Uterus (tissue), 4 donors: ENCODE results near the gene TSPAN18. TPM values are rescaled to one million over a fixed set of nuclear protein-coding genes. Genes with fewer than 3 reads are reported as not detected.

Source experiments
- DNase-seq, 2 donors: peaks; one replicate each; pipeline ENCODE4 v3.0.0-alpha.2; 2019 to 2020
- H3K27ac ChIP-seq, 2 donors: fragments of 200-600 bp; sonication (generic); 1 replicate in 1 of 2; 2 replicates in 1 of 2; pipeline ENCODE4 v1.5.1; 2016 to 2018
- H3K27me3 ChIP-seq, 2 donors: fragments of 200-600 bp; sonication (generic); one replicate each; pipeline ENCODE4 v1.5.1; 2018 to 2019; ENCODE audit warnings: control low read depth in 1 of 2
- H3K36me3 ChIP-seq, 2 donors: fragments of 200-600 bp; sonication (generic); one replicate each; pipeline ENCODE4 v1.5.1; 2019; ENCODE audit warnings: control low read depth in 1 of 2
- H3K4me1 ChIP-seq, 2 donors: fragments of 200-600 bp; sonication (generic); one replicate each; pipeline ENCODE4 v1.5.1; 2018 to 2019; ENCODE audit warnings: control low read depth in 1 of 2
- H3K4me3 ChIP-seq, 2 donors: fragments of 200-600 bp; sonication (generic); 1 replicate in 1 of 2; 2 replicates in 1 of 2; pipeline ENCODE4 v1.5.1; 2018 to 2019; ENCODE audit warnings: mild to moderate bottlenecking in 1 of 2
- H3K9me3 ChIP-seq, 2 donors: fragments of 200-600 bp; sonication (generic); one replicate each; pipeline ENCODE4 v1.5.1; 2019; ENCODE audit warnings: control low read depth in 1 of 2
- POLR2A ChIP-seq, 2 donors: fragments of 450-650 bp; IDR thresholded peaks; one replicate each; pipeline ENCODE4 v1.6.1; 2016; ENCODE audit warnings: antibody characterized with exemption in 2 of 2, mild to moderate bottlenecking in 1 of 2, moderate library complexity in 1 of 2
- intact Hi-C: fragments of 100-400 bp; cut with DNase I; formaldehyde crosslinking; loops from one replicate; pipeline ENCODE4 v1.15.1; 2023; ENCODE audit warnings: low total_unique reads
- total RNA-seq, 4 donors: library from RNA; depleted of rRNA in 3 of 4; stranded (reverse); fragments of >200 nt in 3 of 4; gene quantifications; one replicate each; pipeline versions ENCODE4 v1.1.0 to v1.2.4, GENCODE V29; 2014 to 2023
- TF ChIP-seq, protein P1 (sequence below), 4 experiments: fragments of 200-600 bp in 2 of 4; fragments of 450-650 bp in 2 of 4; sonication (generic) in 2 of 4; IDR thresholded peaks; one replicate each; pipeline ENCODE4 v1.5.1; 2016 to 2019; ENCODE audit warnings: antibody characterized with exemption in 4 of 4, mild to moderate bottlenecking in 2 of 4, moderate library complexity in 1 of 4
- donor health status: DM: yes; HTN: yes; CAD: no.

Gene TSPAN18
- total RNA-seq, 4 donors from 2014 or later = 1.2 to 117 (median 20.1) TPM

DNA sequence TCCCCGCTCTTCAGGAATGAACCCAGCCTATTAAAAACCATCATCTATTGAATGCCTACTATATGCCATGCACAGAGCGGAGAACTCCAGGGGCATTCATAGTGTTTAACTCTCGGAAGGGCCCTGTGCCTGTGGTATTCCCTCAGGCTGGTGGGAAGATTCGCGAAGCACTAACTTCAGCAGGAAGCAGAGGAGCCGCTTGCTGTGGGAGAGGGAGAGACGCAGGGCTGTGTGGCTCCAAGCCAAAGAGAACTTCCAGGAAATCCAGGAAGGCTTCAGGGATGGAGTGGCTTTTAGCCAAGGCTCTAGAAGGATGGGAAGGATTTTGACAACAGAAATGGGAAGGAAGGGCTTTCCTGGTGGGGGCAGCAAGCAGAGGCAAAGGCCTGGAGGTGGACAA is 120.1 kb downstream of the TSPAN18 start:
- no peak overlapping the region for H3K4me3 ChIP-seq
- no peak for TF ChIP-seq POLR2A (IDR thresholded peaks at IDR 0.05)
- TF ChIP-seq, protein P1, sequence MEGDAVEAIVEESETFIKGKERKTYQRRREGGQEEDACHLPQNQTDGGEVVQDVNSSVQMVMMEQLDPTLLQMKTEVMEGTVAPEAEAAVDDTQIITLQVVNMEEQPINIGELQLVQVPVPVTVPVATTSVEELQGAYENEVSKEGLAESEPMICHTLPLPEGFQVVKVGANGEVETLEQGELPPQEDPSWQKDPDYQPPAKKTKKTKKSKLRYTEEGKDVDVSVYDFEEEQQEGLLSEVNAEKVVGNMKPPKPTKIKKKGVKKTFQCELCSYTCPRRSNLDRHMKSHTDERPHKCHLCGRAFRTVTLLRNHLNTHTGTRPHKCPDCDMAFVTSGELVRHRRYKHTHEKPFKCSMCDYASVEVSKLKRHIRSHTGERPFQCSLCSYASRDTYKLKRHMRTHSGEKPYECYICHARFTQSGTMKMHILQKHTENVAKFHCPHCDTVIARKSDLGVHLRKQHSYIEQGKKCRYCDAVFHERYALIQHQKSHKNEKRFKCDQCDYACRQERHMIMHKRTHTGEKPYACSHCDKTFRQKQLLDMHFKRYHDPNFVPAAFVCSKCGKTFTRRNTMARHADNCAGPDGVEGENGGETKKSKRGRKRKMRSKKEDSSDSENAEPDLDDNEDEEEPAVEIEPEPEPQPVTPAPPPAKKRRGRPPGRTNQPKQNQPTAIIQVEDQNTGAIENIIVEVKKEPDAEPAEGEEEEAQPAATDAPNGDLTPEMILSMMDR (IDR thresholded peaks at IDR 0.05) = no peak
- intact Hi-C loops = no loop called here
- no peaks in the 10 kb centered on the region for H3K9me3 ChIP-seq
- no peaks in the 10 kb centered on the region for H3K27me3 ChIP-seq
- DNase-seq = no peak
- no peaks in the 10 kb centered on the region for H3K36me3 ChIP-seq
- H3K4me1 ChIP-seq = peaks cover 0 to 5% of the 10 kb centered on the region in 2 donors
- H3K27ac ChIP-seq = no peak overlapping the region

DNA sequence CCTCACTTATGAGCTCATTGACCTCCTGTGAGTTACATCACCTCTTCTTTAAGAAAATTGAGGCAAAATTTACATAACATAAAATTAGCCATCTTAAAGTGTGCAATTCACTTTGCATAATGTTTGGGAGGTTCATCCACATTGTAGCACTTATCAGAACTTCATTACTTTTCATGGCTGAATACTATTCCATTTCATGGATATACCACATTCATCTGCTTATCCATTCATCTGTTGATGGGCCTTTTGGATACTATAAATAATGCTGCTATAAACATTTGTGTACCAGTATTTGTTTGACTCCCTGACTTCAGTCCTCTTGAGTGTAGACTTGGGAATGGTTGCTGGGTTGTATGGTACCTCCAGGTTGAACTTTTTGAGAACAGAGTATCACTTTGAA is 120.6 kb downstream of the TSPAN18 start:
- DNase-seq = no peak
- intact Hi-C loops = no loop called here
- TF ChIP-seq POLR2A (IDR thresholded peaks at IDR 0.05) = no peak
- TF ChIP-seq, protein P1 (IDR thresholded peaks at IDR 0.05) = no peak
- Histone ChIP-seq H3K27me3 (no peaks in the 10 kb centered on the region), H3K27ac (no peak overlapping the region), H3K36me3 (no peaks in the 10 kb centered on the region), H3K4me1 (peaks cover 0 to 2% of the 10 kb centered on the region in 2 donors), H3K9me3 (no peaks in the 10 kb centered on the region), H3K4me3 (no peak overlapping the region)

DNA sequence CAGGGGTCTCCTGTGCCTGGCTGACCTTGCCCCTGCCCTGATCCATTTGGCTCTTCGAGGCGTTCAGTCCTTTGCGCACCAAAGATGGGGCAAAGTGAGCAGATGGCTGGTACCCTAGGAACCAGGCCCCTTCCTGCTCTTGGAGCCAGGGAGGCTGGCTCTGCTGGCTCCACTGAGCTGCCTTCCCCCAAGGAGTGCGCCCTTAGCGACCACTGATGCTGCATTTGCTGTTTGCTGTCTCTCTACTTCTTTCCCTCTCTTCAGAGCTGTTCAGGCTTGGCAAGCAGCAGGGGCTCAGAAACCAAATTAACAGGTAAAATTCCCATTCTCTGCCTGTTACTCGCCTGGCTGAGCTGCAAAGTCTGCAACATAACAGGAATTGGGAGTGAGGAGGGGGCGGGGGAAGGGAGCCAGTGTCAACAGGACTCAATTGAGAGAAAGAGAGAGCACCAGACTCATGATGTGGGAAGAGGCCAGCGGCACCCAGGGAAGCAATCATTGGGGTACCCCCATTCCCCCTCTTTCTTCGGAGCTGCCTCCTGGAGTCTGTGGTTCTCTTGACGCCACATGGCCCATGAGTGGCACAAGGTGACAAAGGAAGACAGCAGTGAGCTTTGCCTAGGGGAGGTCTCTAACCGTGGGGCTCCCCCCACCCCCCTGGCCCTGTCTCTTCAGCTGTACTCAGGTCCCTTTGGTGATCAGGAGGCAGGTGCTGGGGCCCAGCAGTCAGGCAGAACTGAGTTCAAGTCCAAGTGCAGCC is 121.6 kb downstream of the TSPAN18 start:
- H3K27ac ChIP-seq = no peak overlapping the region
- H3K27me3 ChIP-seq = no peaks in the 10 kb centered on the region
- H3K36me3 ChIP-seq = no peaks in the 10 kb centered on the region
- intact Hi-C loops = no loop called here
- no peak for DNase-seq
- no peak for TF ChIP-seq POLR2A (IDR thresholded peaks at IDR 0.05)
- TF ChIP-seq, protein P1 (IDR thresholded peaks at IDR 0.05) = no peak
- H3K9me3 ChIP-seq = no peaks in the 10 kb centered on the region
- H3K4me3 ChIP-seq = no peak overlapping the region
- peaks cover 0 to under 1% of the 10 kb centered on the region in 2 donors for H3K4me1 ChIP-seq

DNA sequence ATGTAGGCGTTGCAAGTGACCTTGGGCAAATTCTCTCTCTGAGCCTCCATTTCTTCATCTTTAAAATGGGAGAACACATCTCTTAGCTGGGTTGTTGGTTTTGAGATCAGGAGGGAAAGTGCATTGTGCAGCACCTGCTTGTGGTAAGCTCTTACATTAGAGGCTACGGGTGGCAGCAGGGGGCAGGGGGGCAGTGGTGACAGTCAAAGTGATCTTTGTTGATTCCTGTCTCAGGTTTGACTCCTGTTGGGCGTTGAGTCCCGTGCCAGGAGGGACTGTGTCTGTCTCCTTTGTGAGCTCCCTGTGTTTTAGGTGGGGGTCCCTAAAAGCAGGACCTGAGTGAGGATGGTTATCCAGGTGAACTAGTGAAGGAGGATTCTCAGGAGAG is 122.2 kb downstream of the TSPAN18 start:
- intact Hi-C loops = no loop called here

DNA sequence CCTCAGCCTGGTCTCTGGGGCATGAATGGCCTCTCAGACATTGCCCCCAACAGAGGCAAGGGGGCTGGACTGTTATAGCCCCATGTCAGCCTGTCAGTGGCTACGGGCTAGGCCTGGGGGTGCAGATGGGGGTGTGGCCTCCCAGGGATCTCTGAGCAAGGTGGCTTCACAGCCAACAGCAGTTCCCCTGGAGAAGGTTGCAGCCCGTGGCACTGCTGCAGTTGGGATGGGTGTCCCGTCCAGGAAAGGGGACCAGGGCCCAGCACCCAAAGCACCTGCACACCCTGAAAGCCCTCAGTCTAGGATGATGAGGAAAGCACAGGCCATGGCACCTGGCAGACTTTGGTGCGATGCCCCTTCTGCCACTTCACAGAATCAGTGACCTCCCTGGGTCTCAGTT is 122.7 kb downstream of the TSPAN18 start:
- intact Hi-C loops = no loop called here
- H3K27ac ChIP-seq = no peak overlapping the region
- H3K27me3 ChIP-seq = no peaks in the 10 kb centered on the region
- TF ChIP-seq POLR2A (IDR thresholded peaks at IDR 0.05) = no peak
- TF ChIP-seq, protein P1 (IDR thresholded peaks at IDR 0.05) = no peak
- H3K4me1 ChIP-seq = peaks cover 0 to 6% of the 10 kb centered on the region in 2 donors
- H3K36me3 ChIP-seq = no peaks in the 10 kb centered on the region
- no peak for DNase-seq
- H3K4me3 ChIP-seq = no peak overlapping the region
- H3K9me3 ChIP-seq = no peaks in the 10 kb centered on the region

More for the DNA sequence above, 122.2 kb downstream of the TSPAN18 start:
- no peaks in the 10 kb centered on the region for H3K27me3 ChIP-seq
- H3K4me3 ChIP-seq = no peak overlapping the region
- no peak for TF ChIP-seq POLR2A (IDR thresholded peaks at IDR 0.05)
- TF ChIP-seq, protein P1 (IDR thresholded peaks at IDR 0.05) = no peak
- no peak overlapping the region for H3K27ac ChIP-seq
- peaks cover 0 to 6% of the 10 kb centered on the region in 2 donors for H3K4me1 ChIP-seq
- no peak for DNase-seq
- no peaks in the 10 kb centered on the region for H3K36me3 ChIP-seq
- H3K9me3 ChIP-seq = no peaks in the 10 kb centered on the region
